Measurements from ENCODE around the gene MAB21L2. TPM values are rescaled to one million over a fixed set of nuclear protein-coding genes. Genes with fewer than 3 reads are reported as not detected.
"Not testable (repeated sequence)": the region's sequence is repeated elsewhere in the genome, so short reads cannot be mapped to it uniquely, and the experiment has no call there.

MAB21L2 gene
- total and polyA plus RNA-seq, 10 donors, result not detected

GRCh38 chr4:150546286-150546685 lies 35.7 kb upstream of the MAB21L2 start:
- Histone ChIP-seq H3K27me3 (replicated peaks in 1 of 7) (no peaks in the 10 kb centered on the region), H3K9me3 (no peaks in the 10 kb centered on the region), H3K36me3 (no peaks in the 10 kb centered on the region), H3K27ac (no peak overlapping the region), H3K4me1 (no peaks in the 10 kb centered on the region), H3K4me3 (no peak overlapping the region)
- TF ChIP-seq POLR2AphosphoS5 (IDR thresholded peaks at IDR 0.05) (no peak), CTCF (IDR thresholded peaks at IDR 0.05 in 8 of 11, conservative IDR thresholded peaks at IDR 0.05 in 3 of 11) (no peak), POLR2A (IDR thresholded peaks at IDR 0.05) (no peak)
- DNase-seq, result no peak
- 93 to 98% (median 97%) methylated on average over 2 of the region's 2 CpGs for WGBS, 5 donors
- intact Hi-C loops (cut with DNase I; ENCODE audit: low total_unique reads), result no loop called here

GRCh38 chr4:150547154-150547838 lies 34.7 kb upstream of the MAB21L2 start:
- intact Hi-C loops (cut with DNase I; ENCODE audit: low total_unique reads), result no loop called here
- H3K36me3 ChIP-seq, result no peaks in the 10 kb centered on the region
- no peak for TF ChIP-seq CTCF (IDR thresholded peaks at IDR 0.05 in 8 of 11, conservative IDR thresholded peaks at IDR 0.05 in 3 of 11)
- TF ChIP-seq POLR2A (IDR thresholded peaks at IDR 0.05), result no peak
- TF ChIP-seq POLR2AphosphoS5 (IDR thresholded peaks at IDR 0.05), result no peak
- H3K9me3 ChIP-seq, result no peaks in the 10 kb centered on the region
- no peak overlapping the region for H3K4me3 ChIP-seq
- no peak for DNase-seq
- no peaks in the 10 kb centered on the region for H3K27me3 ChIP-seq (replicated peaks in 1 of 7)
- H3K27ac ChIP-seq, result no peak overlapping the region
- H3K4me1 ChIP-seq, result no peaks in the 10 kb centered on the region
- 81 to 93% (median 90%) methylated on average over 4 of the region's 4 CpGs for WGBS, 5 donors

- H3K27me3 ChIP-seq (replicated peaks in 1 of 7); intact Hi-C loops (cut with DNase I; ENCODE audit: low total_unique reads); H3K4me3 ChIP-seq; H3K27ac ChIP-seq; DNase-seq; H3K4me1 ChIP-seq: not testable (repeated sequence)
- peaks cover 0 to 13% (median 0%) of the 10 kb centered on the region in 6 donors for H3K36me3 ChIP-seq
- H3K9me3 ChIP-seq, result peaks cover 0 to 16% (median 12%) of the 10 kb centered on the region in 8 donors
- WGBS, 5 donors, result 94 to 100% (median 97%) methylated on average over 3 of the region's 3 CpGs
Measured at GRCh38 chr4:150557811-150558210, 24.1 kb upstream of the MAB21L2 start.

GRCh38 chr4:150561143-150561737 lies 20.7 kb upstream of the MAB21L2 start:
- no peak for TF ChIP-seq POLR2AphosphoS5 (IDR thresholded peaks at IDR 0.05)
- no peak for TF ChIP-seq CTCF (IDR thresholded peaks at IDR 0.05 in 8 of 11, conservative IDR thresholded peaks at IDR 0.05 in 3 of 11)

More at GRCh38 chr4:150561143-150561737, 20.7 kb upstream of the MAB21L2 start:
- no peak overlapping the region for H3K27ac ChIP-seq
- no peak for DNase-seq
- no peaks in the 10 kb centered on the region for H3K27me3 ChIP-seq (replicated peaks in 1 of 7)
- WGBS, 5 donors, result 88 to 98% (median 90%) methylated on average over 2 of the region's 2 CpGs
- H3K4me1 ChIP-seq, result no peaks in the 10 kb centered on the region
- H3K4me3 ChIP-seq, result no peak overlapping the region
- H3K36me3 ChIP-seq, result peaks cover 0 to 12% (median 6%) of the 10 kb centered on the region in 6 donors
- intact Hi-C loops (cut with DNase I; ENCODE audit: low total_unique reads), result no loop called here
- H3K9me3 ChIP-seq, result peaks cover 0 to 13% (median 9%) of the 10 kb centered on the region in 8 donors

Measured in spleen (tissue), 11 donors.